ENCODE results near the gene SLC35D1.

The SLC35D1 gene

DNA sequence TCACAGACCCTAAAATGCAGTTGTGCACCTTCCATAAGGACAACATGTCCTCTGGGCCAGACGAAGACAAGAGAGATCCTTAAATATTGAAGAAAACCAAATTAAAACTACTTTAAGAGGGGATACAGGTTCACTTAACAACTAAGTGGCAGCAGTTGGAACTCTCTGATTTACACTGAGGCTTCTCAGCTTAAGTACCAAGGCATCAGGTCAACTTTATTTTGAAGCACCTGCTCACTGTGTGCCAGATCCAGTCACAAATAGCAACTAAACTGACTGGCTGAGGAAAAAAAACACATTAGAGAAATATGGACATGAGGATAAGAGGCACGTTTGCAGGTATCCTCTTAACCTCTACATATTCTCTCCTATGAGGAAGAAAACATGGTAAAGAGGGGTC is 33.2 kb downstream of the SLC35D1 start:
- no peak overlapping the region for H3K27ac ChIP-seq
- TF ChIP-seq CTCF (IDR thresholded peaks at IDR 0.05): no peak
- no peak for TF ChIP-seq ZFX (IDR thresholded peaks at IDR 0.05; ENCODE audit: borderline replicate concordance)

DNA sequence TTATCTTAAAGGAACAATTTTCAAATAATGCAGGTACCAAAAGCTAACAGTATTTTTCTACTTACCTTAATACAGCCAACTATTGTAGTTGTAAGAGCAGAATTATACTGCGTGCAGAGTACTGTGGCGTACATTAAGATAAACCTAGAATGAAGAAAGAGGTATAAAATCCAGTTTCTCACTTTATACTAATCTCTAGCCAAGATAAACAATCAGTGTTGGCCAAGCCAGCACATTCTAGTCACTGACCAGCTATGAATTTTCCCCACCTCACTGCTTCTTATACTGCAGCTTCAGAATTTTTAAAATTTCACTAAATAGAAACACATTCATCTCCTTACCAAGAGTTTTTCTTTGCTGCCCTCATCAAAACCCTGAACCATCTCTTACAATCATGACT is 33.6 kb downstream of the SLC35D1 start:
- TF ChIP-seq ZFX (IDR thresholded peaks at IDR 0.05; ENCODE audit: borderline replicate concordance) (no peak), CTCF (IDR thresholded peaks at IDR 0.05) (no peak)
- no peak overlapping the region for H3K27ac ChIP-seq

- H3K27ac ChIP-seq: no peak overlapping the region
Observed at GRCh38 chr1:67019600-67020136, 34.3 kb downstream of the SLC35D1 start.

DNA sequence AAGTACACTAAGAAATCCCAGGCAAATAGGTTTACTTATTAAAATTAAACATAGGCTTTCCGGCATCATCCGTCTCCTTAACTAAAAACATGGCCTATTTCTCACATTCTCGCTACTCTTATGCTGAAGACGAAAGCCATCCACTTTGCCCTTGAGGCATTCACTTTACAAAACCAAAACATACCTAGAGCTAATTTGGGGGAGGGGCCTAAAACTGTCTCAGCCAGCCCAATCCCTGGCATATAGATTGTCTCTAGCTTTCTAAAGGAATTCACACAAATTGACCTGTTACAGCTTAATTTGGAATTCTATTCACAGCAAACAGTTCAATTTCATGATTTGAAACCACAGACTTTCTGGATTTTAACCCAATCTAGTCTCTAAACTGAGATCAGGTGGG is 34.8 kb downstream of the SLC35D1 start:
- TF ChIP-seq CTCF (IDR thresholded peaks at IDR 0.05) (no peak), ZFX (IDR thresholded peaks at IDR 0.05; ENCODE audit: borderline replicate concordance) (no peak)
- no peak overlapping the region for H3K27ac ChIP-seq

More at GRCh38 chr1:67019600-67020136, 34.3 kb downstream of the SLC35D1 start:
- no peak for TF ChIP-seq CTCF (IDR thresholded peaks at IDR 0.05)
- TF ChIP-seq ZFX (IDR thresholded peaks at IDR 0.05; ENCODE audit: borderline replicate concordance): no peak

DNA sequence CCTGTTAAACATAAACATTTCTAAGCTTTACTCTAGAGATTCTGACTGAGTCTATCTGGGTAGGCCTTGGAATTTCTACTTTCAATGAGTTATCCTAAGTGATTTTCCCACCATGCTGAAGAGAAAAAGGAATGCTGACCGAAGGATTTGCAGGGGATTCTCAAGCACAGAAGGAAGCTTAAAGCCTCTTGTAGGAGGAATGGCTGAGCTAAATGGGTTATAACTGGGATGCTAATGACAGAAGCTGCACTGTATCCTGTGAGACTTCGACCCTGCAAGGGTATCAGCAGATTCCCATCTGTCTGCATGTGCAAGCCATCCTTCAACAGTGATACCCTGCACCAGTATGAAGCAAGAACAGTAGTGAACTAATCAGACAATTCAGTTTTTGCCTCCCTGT is 35.4 kb downstream of the SLC35D1 start:
- no peak for TF ChIP-seq CTCF (IDR thresholded peaks at IDR 0.05)
- no peak for TF ChIP-seq ZFX (IDR thresholded peaks at IDR 0.05; ENCODE audit: borderline replicate concordance)
- no peak overlapping the region for H3K27ac ChIP-seq

GRCh38 chr1:67013573-67013972 is 40.4 kb downstream of the SLC35D1 start:
- no peak overlapping the region for H3K27ac ChIP-seq
- no peak for TF ChIP-seq CTCF (IDR thresholded peaks at IDR 0.05)
- no peak for TF ChIP-seq ZFX (IDR thresholded peaks at IDR 0.05; ENCODE audit: borderline replicate concordance)

DNA sequence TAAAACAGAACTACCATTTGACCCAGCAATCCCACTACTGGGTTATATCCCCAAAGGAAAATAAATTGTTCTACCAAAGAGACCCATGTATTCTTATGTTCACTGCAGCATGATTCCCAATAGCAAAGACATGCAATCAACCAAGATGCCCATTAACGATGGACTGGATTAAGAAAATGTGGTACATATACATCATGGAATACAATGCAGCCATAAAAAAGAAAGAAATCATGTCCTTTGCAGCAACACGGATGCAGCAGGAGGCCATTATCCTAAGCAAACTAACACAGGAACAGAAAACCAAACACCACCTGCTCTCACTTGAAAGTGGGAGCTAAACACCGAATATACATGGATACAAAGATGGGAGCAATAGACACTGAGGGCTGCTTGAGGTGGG is 44.2 kb downstream of the SLC35D1 start:
- H3K27ac ChIP-seq: no peak overlapping the region
- TF ChIP-seq ZFX (IDR thresholded peaks at IDR 0.05; ENCODE audit: borderline replicate concordance) (no peak), CTCF (IDR thresholded peaks at IDR 0.05) (no peak)
